ENCODE measurements around the gene NBPF12.
"Not testable (repeated sequence)": the region's sequence is repeated elsewhere in the genome, so short reads cannot be mapped to it uniquely, and the experiment has no call there.

Gene NBPF12

GRCh38 chr1:146985855-146986254 is 47.7 kb downstream of the NBPF12 start:
- not testable (repeated sequence) for DNase-seq (ENCODE audit: low read depth)

GRCh38 chr1:146986450-146986849 is 48.3 kb downstream of the NBPF12 start:
- not testable (repeated sequence) for DNase-seq (ENCODE audit: low read depth)

- not testable (repeated sequence) for DNase-seq (ENCODE audit: low read depth)
Observed at GRCh38 chr1:146987502-146987901, 49.4 kb downstream of the NBPF12 start.

GRCh38 chr1:146989455-146989854 is 51.3 kb downstream of the NBPF12 start:
- not testable (repeated sequence) for DNase-seq (ENCODE audit: low read depth)

- not testable (repeated sequence) for DNase-seq (ENCODE audit: low read depth)
Observed at GRCh38 chr1:147008495-147008894, 70.4 kb downstream of the NBPF12 start.

GRCh38 chr1:147026975-147027374 is 88.9 kb downstream of the NBPF12 start:
- not testable (repeated sequence) for DNase-seq (ENCODE audit: low read depth)

GRCh38 chr1:147030066-147030653 is 92.0 kb downstream of the NBPF12 start:
- DNase-seq (ENCODE audit: low read depth): not testable (repeated sequence)

GRCh38 chr1:147039916-147040315 is 101.8 kb downstream of the NBPF12 start:
- DNase-seq (ENCODE audit: low read depth): no peak

GRCh38 chr1:147042891-147043290 is 104.8 kb downstream of the NBPF12 start:
- DNase-seq (ENCODE audit: low read depth): not testable (repeated sequence)

- not testable (repeated sequence) for DNase-seq (ENCODE audit: low read depth)
Observed at GRCh38 chr1:147044511-147044910, 106.4 kb downstream of the NBPF12 start.
